ENCODE data around the gene ZMYM1. TPM values are rescaled to one million over a fixed set of nuclear protein-coding genes. Genes with fewer than 3 reads are reported as not detected.
"Not testable (repeated sequence)": the region's sequence is repeated elsewhere in the genome, so short reads cannot be mapped to it uniquely, and the experiment has no call there.

The ZMYM1 gene
- total RNA-seq, 1 donor from 2014 or later = 31.8 TPM

DNA sequence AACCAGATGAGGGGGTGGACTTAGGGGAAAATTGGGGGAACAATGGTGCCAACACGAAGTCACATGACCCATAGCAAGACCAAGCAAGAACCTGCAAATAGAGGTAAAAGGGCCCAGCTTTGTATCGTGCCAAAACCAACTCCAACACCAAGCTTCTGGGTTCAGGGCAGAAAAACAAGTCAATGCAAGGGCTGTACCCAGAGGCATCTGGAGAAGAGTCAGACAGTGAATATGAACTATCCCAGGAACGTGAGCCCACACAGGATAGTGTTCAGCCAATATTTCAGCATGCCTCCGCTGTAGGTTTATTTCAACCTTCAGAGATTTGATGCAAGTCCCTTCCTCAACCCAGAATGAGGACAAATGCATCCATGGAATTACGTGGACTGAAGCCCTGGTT lies 32.5 kb upstream of the ZMYM1 start:
- Mint-ChIP-seq H3K9me3 (no peaks in the 10 kb centered on the region), H3K27ac (no peak overlapping the region), H3K4me3 (no peak overlapping the region), H3K36me3 (no peaks in the 10 kb centered on the region), H3K27me3 (peaks cover 13% of the 10 kb centered on the region), H3K4me1 (ENCODE audit: unreplicated experiment) (no peaks in the 10 kb centered on the region)
- TF ChIP-seq, protein P1, sequence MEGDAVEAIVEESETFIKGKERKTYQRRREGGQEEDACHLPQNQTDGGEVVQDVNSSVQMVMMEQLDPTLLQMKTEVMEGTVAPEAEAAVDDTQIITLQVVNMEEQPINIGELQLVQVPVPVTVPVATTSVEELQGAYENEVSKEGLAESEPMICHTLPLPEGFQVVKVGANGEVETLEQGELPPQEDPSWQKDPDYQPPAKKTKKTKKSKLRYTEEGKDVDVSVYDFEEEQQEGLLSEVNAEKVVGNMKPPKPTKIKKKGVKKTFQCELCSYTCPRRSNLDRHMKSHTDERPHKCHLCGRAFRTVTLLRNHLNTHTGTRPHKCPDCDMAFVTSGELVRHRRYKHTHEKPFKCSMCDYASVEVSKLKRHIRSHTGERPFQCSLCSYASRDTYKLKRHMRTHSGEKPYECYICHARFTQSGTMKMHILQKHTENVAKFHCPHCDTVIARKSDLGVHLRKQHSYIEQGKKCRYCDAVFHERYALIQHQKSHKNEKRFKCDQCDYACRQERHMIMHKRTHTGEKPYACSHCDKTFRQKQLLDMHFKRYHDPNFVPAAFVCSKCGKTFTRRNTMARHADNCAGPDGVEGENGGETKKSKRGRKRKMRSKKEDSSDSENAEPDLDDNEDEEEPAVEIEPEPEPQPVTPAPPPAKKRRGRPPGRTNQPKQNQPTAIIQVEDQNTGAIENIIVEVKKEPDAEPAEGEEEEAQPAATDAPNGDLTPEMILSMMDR (conservative IDR thresholded peaks at IDR 0.05) = no peak
- DNase-seq (ENCODE audit: extremely low spot score, unreplicated experiment) = no peak

DNA sequence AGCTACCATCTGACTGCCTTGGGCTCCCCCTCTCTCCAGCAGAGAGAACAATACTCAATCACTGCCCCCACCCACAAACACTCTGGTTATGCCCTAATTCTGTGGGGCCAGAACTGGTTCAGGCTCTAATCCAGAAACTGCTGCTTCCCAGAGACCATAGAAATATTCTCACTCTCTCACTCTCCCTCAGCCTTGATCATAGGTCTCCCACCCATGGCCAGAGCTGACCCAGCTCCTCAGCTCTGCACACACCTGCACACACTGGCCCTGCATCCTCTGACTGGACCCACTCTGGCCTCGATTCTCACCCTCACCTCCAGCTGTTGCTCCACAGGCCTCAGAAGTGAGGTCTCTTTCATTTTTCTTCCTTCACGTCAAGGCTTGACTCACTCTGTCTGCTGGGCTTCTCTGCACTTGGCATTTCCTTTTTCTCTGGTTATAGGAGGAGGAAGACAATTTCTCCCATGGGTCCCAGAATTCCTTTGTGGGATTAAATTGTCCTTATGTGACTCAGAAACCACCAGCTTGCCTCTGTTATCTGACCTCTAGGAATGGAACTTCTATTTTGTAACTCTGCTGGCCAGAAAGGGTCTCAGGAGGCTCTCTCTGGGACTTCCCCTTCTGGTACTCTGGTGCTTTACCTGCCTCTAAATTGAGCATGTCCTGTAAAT lies 31.9 kb upstream of the ZMYM1 start:
- peaks cover 16% of the 10 kb centered on the region for H3K27me3 Mint-ChIP-seq
- TF ChIP-seq, protein P1 (conservative IDR thresholded peaks at IDR 0.05) = no peak
- H3K27ac Mint-ChIP-seq = no peak overlapping the region
- H3K4me3 Mint-ChIP-seq = no peak overlapping the region
- DNase-seq (ENCODE audit: extremely low spot score, unreplicated experiment) = no peak
- H3K4me1 Mint-ChIP-seq (ENCODE audit: unreplicated experiment) = no peaks in the 10 kb centered on the region
- no peaks in the 10 kb centered on the region for H3K9me3 Mint-ChIP-seq
- H3K36me3 Mint-ChIP-seq = no peaks in the 10 kb centered on the region

DNA sequence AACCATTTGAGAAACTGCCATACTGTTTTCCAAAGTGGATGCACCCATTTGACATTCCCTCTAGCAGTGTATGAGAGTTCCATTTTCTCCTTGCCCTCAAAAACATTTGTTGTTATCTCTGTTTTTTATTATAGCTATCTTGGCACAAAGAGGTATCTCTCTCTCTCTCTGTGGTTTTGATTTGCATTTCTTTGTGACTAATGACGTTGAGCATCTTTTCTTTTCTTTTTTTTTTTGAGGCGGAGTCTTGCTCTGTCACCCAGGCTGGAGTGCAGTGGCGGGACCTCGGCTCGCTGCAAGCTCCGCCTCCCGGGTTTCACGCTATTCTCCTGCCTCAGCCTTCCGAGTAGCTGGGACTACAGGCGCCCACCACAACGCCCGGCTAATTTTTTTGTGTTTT lies 30.1 kb upstream of the ZMYM1 start:
- Mint-ChIP-seq H3K4me1 (ENCODE audit: unreplicated experiment) (no peaks in the 10 kb centered on the region), H3K27me3 (peaks cover 14% of the 10 kb centered on the region), H3K4me3 (no peak overlapping the region), H3K27ac (no peak overlapping the region), H3K9me3 (no peaks in the 10 kb centered on the region), H3K36me3 (no peaks in the 10 kb centered on the region)
- DNase-seq (ENCODE audit: extremely low spot score, unreplicated experiment) = no peak
- TF ChIP-seq, protein P1 (conservative IDR thresholded peaks at IDR 0.05) = no peak

DNA sequence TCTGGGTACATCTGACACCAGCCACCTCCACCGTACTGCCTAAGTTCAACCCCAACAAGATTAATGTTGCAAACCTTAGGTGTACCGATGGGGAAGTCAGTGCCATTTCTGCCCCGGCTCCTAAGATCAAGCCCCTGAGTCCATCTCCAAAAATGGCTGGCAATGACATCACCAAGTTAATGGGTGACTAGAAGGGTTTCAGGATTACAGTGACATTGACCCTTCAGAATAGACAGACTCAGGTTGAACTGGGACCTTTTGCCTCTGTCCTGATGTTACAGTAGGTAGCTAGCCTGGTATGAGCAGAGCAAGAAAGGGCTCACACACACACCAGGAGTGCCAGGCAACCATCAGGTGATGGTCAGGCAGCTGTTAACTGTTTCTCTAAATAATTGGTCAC lies 25.8 kb upstream of the ZMYM1 start:
- no peak for DNase-seq (ENCODE audit: extremely low spot score, unreplicated experiment)
- no peak overlapping the region for H3K27ac Mint-ChIP-seq

DNA sequence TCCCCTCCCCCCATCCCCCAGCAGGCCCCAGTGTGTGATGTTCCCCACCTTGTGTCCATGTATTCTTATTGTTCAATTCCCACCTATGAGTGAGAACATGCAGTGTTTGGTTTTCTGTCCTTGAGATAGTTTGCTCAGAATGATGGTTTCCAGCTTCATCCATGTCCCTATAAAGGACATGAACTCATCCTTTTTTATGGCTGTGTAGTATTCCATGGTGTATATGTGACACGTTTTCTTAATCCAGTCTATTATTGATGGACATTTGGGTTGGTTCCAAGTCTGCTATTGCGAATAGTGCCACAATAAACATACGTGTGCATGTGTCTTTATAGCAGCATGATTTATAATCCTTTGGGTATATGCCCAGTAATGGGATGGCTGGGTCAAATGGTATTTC lies 24.9 kb upstream of the ZMYM1 start:
- H3K4me3 Mint-ChIP-seq; H3K36me3 Mint-ChIP-seq; H3K27ac Mint-ChIP-seq; DNase-seq (ENCODE audit: extremely low spot score, unreplicated experiment); H3K4me1 Mint-ChIP-seq (ENCODE audit: unreplicated experiment); H3K9me3 Mint-ChIP-seq: not testable (repeated sequence)
- peaks cover 28% of the 10 kb centered on the region for H3K27me3 Mint-ChIP-seq

More for the DNA sequence above, 25.8 kb upstream of the ZMYM1 start:
- TF ChIP-seq, protein P1 (conservative IDR thresholded peaks at IDR 0.05) = no peak
- peaks cover 27% of the 10 kb centered on the region for H3K27me3 Mint-ChIP-seq
- no peaks in the 10 kb centered on the region for H3K4me1 Mint-ChIP-seq (ENCODE audit: unreplicated experiment)
- no peaks in the 10 kb centered on the region for H3K36me3 Mint-ChIP-seq
- H3K4me3 Mint-ChIP-seq = no peak overlapping the region
- H3K9me3 Mint-ChIP-seq = no peaks in the 10 kb centered on the region

DNA sequence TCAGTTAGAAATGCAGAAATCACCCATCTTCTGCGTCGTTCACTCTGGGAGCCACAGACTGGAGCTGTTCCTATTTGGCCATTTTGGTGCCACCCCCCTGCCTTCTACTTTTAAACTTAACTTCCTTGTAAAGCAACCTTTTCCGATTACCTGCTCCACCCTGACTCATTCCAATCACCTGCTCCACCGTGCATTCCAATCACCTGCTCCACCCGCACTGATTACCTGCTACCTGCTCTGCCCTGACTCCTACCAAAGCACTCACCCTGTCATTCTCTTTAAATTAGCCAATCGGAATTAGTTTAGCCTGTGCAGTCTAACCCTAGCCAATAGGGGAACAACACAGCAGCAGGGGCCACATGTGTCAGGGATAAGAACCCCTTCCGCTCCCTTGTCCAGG lies 20.9 kb upstream of the ZMYM1 start:
- peaks cover 17% of the 10 kb centered on the region for H3K27me3 Mint-ChIP-seq
- H3K27ac Mint-ChIP-seq = not testable (repeated sequence)

DNA sequence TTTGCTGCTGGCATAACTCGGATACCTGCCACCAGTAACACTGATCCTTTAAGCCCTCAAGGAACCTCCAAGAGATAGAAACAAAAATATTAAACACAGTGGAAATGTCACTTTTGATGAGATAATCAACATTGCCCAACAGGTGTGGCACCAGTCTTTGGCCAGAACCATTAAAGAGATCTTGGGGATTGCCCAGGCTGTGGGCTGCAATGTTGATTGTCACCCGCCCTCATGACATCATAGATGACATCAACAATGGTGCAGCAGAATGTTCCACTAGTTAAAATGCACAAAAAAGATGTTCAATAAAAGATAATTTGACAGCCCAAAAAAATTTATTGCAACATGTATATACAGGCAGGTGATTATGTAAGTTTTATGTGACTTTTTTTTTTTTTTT lies 20.2 kb upstream of the ZMYM1 start:
- no peak overlapping the region for H3K4me3 Mint-ChIP-seq
- no peaks in the 10 kb centered on the region for H3K36me3 Mint-ChIP-seq
- TF ChIP-seq, protein P1 (conservative IDR thresholded peaks at IDR 0.05) = no peak
- H3K27me3 Mint-ChIP-seq = peaks cover 17% of the 10 kb centered on the region
- no peaks in the 10 kb centered on the region for H3K4me1 Mint-ChIP-seq (ENCODE audit: unreplicated experiment)
- no peak overlapping the region for H3K27ac Mint-ChIP-seq
- peaks cover 4% of the 10 kb centered on the region for H3K9me3 Mint-ChIP-seq
- no peak for DNase-seq (ENCODE audit: extremely low spot score, unreplicated experiment)

More for the DNA sequence above, 20.9 kb upstream of the ZMYM1 start:
- H3K4me1 Mint-ChIP-seq (ENCODE audit: unreplicated experiment); H3K9me3 Mint-ChIP-seq; H3K4me3 Mint-ChIP-seq; DNase-seq (ENCODE audit: extremely low spot score, unreplicated experiment); H3K36me3 Mint-ChIP-seq: not testable (repeated sequence)

Data from type B pancreatic cell (in vitro differentiated cells).